ENCODE data around the gene CHCHD6.

GRCh38 chr3:126770096-126770495 lies 66.1 kb downstream of the CHCHD6 start:
- TF ChIP-seq CTCF (IDR thresholded peaks at IDR 0.05) (no peak), POLR2A (IDR thresholded peaks at IDR 0.05) (no peak)

Data from adrenal gland (tissue), 5 donors.